Measurements from ENCODE around the gene COL4A4. TPM values are rescaled to one million over a fixed set of nuclear protein-coding genes. Genes with fewer than 3 reads are reported as not detected.

COL4A4 gene
- total RNA-seq, 4 donors from 2014 or later = 1.5 to 4.6 (median 2.6) TPM

DNA sequence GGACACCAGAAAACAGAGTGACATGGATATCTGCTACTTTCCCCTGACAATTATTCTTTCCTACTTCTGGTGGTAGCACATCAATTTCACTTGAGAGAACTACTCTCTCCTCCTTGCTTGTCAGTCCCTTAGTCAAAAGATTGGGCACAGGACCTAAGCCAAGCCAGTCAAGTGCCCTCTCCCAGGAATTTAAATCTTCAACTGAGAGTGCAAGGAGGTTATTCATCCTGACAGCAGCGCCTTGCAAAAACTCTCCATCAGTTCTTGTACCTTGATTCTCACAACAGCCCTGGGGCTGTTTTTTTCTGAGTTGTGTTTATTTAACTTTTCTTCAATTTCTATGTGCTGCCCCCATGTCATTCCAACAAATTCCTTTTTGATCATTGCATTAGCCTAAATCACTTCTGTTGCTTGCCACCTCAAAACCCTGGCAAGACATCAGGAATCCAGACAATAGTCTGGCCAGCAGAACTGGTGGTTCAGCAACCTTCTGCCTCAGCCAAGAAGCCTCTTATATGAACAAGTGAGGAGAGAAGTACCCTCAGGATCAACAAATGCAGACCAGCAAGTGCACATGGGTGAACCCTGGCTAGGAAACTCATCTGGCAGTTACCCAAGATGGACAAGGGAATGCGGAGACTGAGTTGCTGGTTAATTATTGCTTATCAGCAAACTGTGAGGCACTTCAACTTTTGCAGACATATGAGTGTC is 19.8 kb upstream of the COL4A4 start:
- Histone ChIP-seq H3K27me3 (no peaks in the 10 kb centered on the region), H3K27ac (no peak overlapping the region), H3K4me3 (no peak overlapping the region), H3K4me1 (no peaks in the 10 kb centered on the region), H3K9me3 (no peaks in the 10 kb centered on the region), H3K36me3 (no peaks in the 10 kb centered on the region)
- 74 to 75% methylated on average over 1 to 2 of the region's 2 CpGs for WGBS, 2 donors (ENCODE audit: low coverage in 1 of 2)
- intact Hi-C loops (cut with DNase I; ENCODE audit: low total_unique reads) (no loop called here), in situ Hi-C loops (cut with MboI; ENCODE audit: low pct_ligation_motif_present in 1 of 4, low pct_unique_long_range_greater_than_20kb in 1 of 4, low sequenced_read_pairs in 3 of 4) (no loop called here)
- no peak for TF ChIP-seq POLR2AphosphoS5 (IDR thresholded peaks at IDR 0.05)
- no peak for DNase-seq

DNA sequence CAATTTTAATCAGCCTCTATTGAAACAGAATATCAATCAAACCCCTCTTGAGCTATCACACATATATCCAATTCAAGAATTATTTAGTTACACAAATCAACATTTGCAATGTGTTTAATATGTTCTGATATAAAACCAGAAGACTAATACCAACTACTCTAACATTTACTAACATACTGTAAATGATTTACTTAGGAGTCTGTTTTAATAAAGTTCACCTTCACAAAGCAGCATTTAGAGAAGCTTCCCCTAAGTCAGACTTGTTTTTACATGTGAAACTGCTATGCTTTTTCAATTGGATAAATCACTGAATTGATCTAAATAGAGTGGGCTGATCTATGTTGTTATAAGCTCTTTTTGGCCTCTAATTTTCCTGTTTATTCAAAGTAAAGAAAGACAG is 18.8 kb upstream of the COL4A4 start:
- DNase-seq = no peak
- Histone ChIP-seq H3K36me3 (no peaks in the 10 kb centered on the region), H3K27ac (no peak overlapping the region), H3K4me1 (no peaks in the 10 kb centered on the region), H3K4me3 (no peak overlapping the region), H3K27me3 (no peaks in the 10 kb centered on the region), H3K9me3 (no peaks in the 10 kb centered on the region)
- TF ChIP-seq EP300 (IDR thresholded peaks at IDR 0.05; ENCODE audit: low read depth) (no peak), POLR2A (IDR thresholded peaks at IDR 0.05) (no peak), POLR2AphosphoS5 (IDR thresholded peaks at IDR 0.05) (no peak)
- TF ChIP-seq, protein P1, sequence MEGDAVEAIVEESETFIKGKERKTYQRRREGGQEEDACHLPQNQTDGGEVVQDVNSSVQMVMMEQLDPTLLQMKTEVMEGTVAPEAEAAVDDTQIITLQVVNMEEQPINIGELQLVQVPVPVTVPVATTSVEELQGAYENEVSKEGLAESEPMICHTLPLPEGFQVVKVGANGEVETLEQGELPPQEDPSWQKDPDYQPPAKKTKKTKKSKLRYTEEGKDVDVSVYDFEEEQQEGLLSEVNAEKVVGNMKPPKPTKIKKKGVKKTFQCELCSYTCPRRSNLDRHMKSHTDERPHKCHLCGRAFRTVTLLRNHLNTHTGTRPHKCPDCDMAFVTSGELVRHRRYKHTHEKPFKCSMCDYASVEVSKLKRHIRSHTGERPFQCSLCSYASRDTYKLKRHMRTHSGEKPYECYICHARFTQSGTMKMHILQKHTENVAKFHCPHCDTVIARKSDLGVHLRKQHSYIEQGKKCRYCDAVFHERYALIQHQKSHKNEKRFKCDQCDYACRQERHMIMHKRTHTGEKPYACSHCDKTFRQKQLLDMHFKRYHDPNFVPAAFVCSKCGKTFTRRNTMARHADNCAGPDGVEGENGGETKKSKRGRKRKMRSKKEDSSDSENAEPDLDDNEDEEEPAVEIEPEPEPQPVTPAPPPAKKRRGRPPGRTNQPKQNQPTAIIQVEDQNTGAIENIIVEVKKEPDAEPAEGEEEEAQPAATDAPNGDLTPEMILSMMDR (IDR thresholded peaks at IDR 0.05) = no peak
- intact Hi-C loops (cut with DNase I; ENCODE audit: low total_unique reads) = no loop called here
- in situ Hi-C loops (cut with MboI; ENCODE audit: low pct_ligation_motif_present in 1 of 4, low pct_unique_long_range_greater_than_20kb in 1 of 4, low sequenced_read_pairs in 3 of 4) = no loop called here

- Histone ChIP-seq H3K4me3 (no peak overlapping the region), H3K4me1 (no peaks in the 10 kb centered on the region), H3K9me3 (no peaks in the 10 kb centered on the region), H3K27ac (no peak overlapping the region), H3K36me3 (no peaks in the 10 kb centered on the region), H3K27me3 (no peaks in the 10 kb centered on the region)
- in situ Hi-C loops (cut with MboI; ENCODE audit: low pct_ligation_motif_present in 1 of 4, low pct_unique_long_range_greater_than_20kb in 1 of 4, low sequenced_read_pairs in 3 of 4) (no loop called here), intact Hi-C loops (cut with DNase I; ENCODE audit: low total_unique reads) (no loop called here)
- DNase-seq = no peak
- TF ChIP-seq POLR2AphosphoS5 (IDR thresholded peaks at IDR 0.05) (no peak), EP300 (IDR thresholded peaks at IDR 0.05; ENCODE audit: low read depth) (no peak), POLR2A (IDR thresholded peaks at IDR 0.05) (no peak)
- TF ChIP-seq, protein P1 (IDR thresholded peaks at IDR 0.05) = no peak
- 53 to 71% methylated on average over 3 of the region's 3 CpGs for WGBS, 2 donors (ENCODE audit: low coverage in 1 of 2)
Measured at GRCh38 chr2:227180770-227181169, 16.8 kb upstream of the COL4A4 start.

GRCh38 chr2:227179988-227180685 is 16.1 kb upstream of the COL4A4 start:
- DNase-seq = no peak
- Histone ChIP-seq H3K27me3 (no peaks in the 10 kb centered on the region), H3K4me3 (no peak overlapping the region), H3K27ac (no peak overlapping the region), H3K9me3 (no peaks in the 10 kb centered on the region), H3K4me1 (no peaks in the 10 kb centered on the region), H3K36me3 (no peaks in the 10 kb centered on the region)
- WGBS, 2 donors (ENCODE audit: low coverage in 1 of 2) = 52 to 54% methylated on average over 9 to 11 of the region's 11 CpGs
- intact Hi-C loops (cut with DNase I; ENCODE audit: low total_unique reads) = no loop called here
- TF ChIP-seq POLR2A (IDR thresholded peaks at IDR 0.05) (no peak), EP300 (IDR thresholded peaks at IDR 0.05; ENCODE audit: low read depth) (no peak), POLR2AphosphoS5 (IDR thresholded peaks at IDR 0.05) (no peak)
- TF ChIP-seq, protein P1 (IDR thresholded peaks at IDR 0.05) = no peak
- in situ Hi-C loops (cut with MboI; ENCODE audit: low pct_ligation_motif_present in 1 of 4, low pct_unique_long_range_greater_than_20kb in 1 of 4, low sequenced_read_pairs in 3 of 4) = no loop called here

Measured in transverse colon (tissue), 4 donors.